ENCODE results near the gene TNN.
"Not testable (repeated sequence)": the region's sequence is repeated elsewhere in the genome, so short reads cannot be mapped to it uniquely, and the experiment has no call there.

Gene TNN

GRCh38 chr1:175097361-175097760, 29.7 kb downstream of the TNN start:
- H3K4me2 ChIP-seq (ENCODE audit: low read length), result no peak overlapping the region
- H3K79me2 ChIP-seq (ENCODE audit: low read length), result no peaks in the 10 kb centered on the region
- no peak overlapping the region for H3K4me3 ChIP-seq (ENCODE audit: low read length)
- no peak for TF ChIP-seq CTCF (IDR thresholded peaks at IDR 0.05; ENCODE audit: low read depth, low read length)
- TF ChIP-seq EZH2phosphoT487 (IDR thresholded peaks at IDR 0.05; ENCODE audit: low read depth), result no peak
- H3K27ac ChIP-seq (ENCODE audit: low read length), result no peak overlapping the region
- H2AFZ ChIP-seq (ENCODE audit: low read depth, low read length), result no peak overlapping the region
- no peaks in the 10 kb centered on the region for H3K4me1 ChIP-seq (ENCODE audit: low read length)
- no peaks in the 10 kb centered on the region for H4K20me1 ChIP-seq (ENCODE audit: insufficient read depth, low read length)
- no peaks in the 10 kb centered on the region for H3K36me3 ChIP-seq (replicated peaks; ENCODE audit: low read depth, low read length)
- no peaks in the 10 kb centered on the region for H3K9me3 ChIP-seq (ENCODE audit: insufficient read depth, low read length)
- no peak overlapping the region for H3K9ac ChIP-seq (ENCODE audit: low read length)
- peaks cover 22% of the 10 kb centered on the region for H3K27me3 ChIP-seq (ENCODE audit: low read depth, low read length)

- TF ChIP-seq EZH2phosphoT487 (IDR thresholded peaks at IDR 0.05; ENCODE audit: low read depth) (no peak), CTCF (IDR thresholded peaks at IDR 0.05; ENCODE audit: low read depth, low read length) (no peak)
- Histone ChIP-seq H3K9ac (ENCODE audit: low read length) (no peak overlapping the region), H3K79me2 (ENCODE audit: low read length) (no peaks in the 10 kb centered on the region), H4K20me1 (ENCODE audit: insufficient read depth, low read length) (no peaks in the 10 kb centered on the region), H3K9me3 (ENCODE audit: insufficient read depth, low read length) (no peaks in the 10 kb centered on the region), H3K27ac (ENCODE audit: low read length) (no peak overlapping the region), H2AFZ (ENCODE audit: low read depth, low read length) (no peak overlapping the region), H3K4me2 (ENCODE audit: low read length) (no peak overlapping the region), H3K4me1 (ENCODE audit: low read length) (no peaks in the 10 kb centered on the region), H3K36me3 (replicated peaks; ENCODE audit: low read depth, low read length) (no peaks in the 10 kb centered on the region), H3K4me3 (ENCODE audit: low read length) (no peak overlapping the region), H3K27me3 (ENCODE audit: low read depth, low read length) (peaks cover 12% of the 10 kb centered on the region)
Measured at GRCh38 chr1:175099916-175100315, 32.3 kb downstream of the TNN start.

- H3K4me3 ChIP-seq (ENCODE audit: low read length); H3K36me3 ChIP-seq (replicated peaks; ENCODE audit: low read depth, low read length); H2AFZ ChIP-seq (ENCODE audit: low read depth, low read length); H3K27me3 ChIP-seq (ENCODE audit: low read depth, low read length); H3K79me2 ChIP-seq (ENCODE audit: low read length); H3K4me1 ChIP-seq (ENCODE audit: low read length); H4K20me1 ChIP-seq (ENCODE audit: insufficient read depth, low read length); H3K27ac ChIP-seq (ENCODE audit: low read length); H3K9me3 ChIP-seq (ENCODE audit: insufficient read depth, low read length); H3K9ac ChIP-seq (ENCODE audit: low read length); H3K4me2 ChIP-seq (ENCODE audit: low read length): not testable (repeated sequence)
Measured at GRCh38 chr1:175102166-175102565, 34.5 kb downstream of the TNN start.

- H4K20me1 ChIP-seq (ENCODE audit: insufficient read depth, low read length); H3K9me3 ChIP-seq (ENCODE audit: insufficient read depth, low read length); H3K27ac ChIP-seq (ENCODE audit: low read length); H3K4me1 ChIP-seq (ENCODE audit: low read length); H3K79me2 ChIP-seq (ENCODE audit: low read length); H3K9ac ChIP-seq (ENCODE audit: low read length); H2AFZ ChIP-seq (ENCODE audit: low read depth, low read length); H3K27me3 ChIP-seq (ENCODE audit: low read depth, low read length); H3K4me3 ChIP-seq (ENCODE audit: low read length); H3K36me3 ChIP-seq (replicated peaks; ENCODE audit: low read depth, low read length); H3K4me2 ChIP-seq (ENCODE audit: low read length): not testable (repeated sequence)
Measured at GRCh38 chr1:175106536-175106935, 38.9 kb downstream of the TNN start.

- not testable (repeated sequence) for H3K4me2 ChIP-seq (ENCODE audit: low read length); H3K4me1 ChIP-seq (ENCODE audit: low read length); H4K20me1 ChIP-seq (ENCODE audit: insufficient read depth, low read length); H3K9ac ChIP-seq (ENCODE audit: low read length); H2AFZ ChIP-seq (ENCODE audit: low read depth, low read length); H3K27ac ChIP-seq (ENCODE audit: low read length); H3K27me3 ChIP-seq (ENCODE audit: low read depth, low read length); H3K36me3 ChIP-seq (replicated peaks; ENCODE audit: low read depth, low read length); H3K9me3 ChIP-seq (ENCODE audit: insufficient read depth, low read length); H3K4me3 ChIP-seq (ENCODE audit: low read length); H3K79me2 ChIP-seq (ENCODE audit: low read length)
Measured at GRCh38 chr1:175108331-175108820, 40.7 kb downstream of the TNN start.

All from OCI-LY3 (cell line).